ENCODE data around the gene GNGT2.

The GNGT2 gene

GRCh38 chr17:49210158-49211029 is at the start of gene GNGT2, which contains the start of gene ABI3:
Gene GNGT2 (minus strand): TSS chr17:49210574. CDS start chr17:49207422, 3,152 bp downstream.
Gene ABI3 (plus strand): TSS chr17:49210707. CDS start chr17:49210725, 18 bp downstream.
- DNase-seq: no peak

DNA sequence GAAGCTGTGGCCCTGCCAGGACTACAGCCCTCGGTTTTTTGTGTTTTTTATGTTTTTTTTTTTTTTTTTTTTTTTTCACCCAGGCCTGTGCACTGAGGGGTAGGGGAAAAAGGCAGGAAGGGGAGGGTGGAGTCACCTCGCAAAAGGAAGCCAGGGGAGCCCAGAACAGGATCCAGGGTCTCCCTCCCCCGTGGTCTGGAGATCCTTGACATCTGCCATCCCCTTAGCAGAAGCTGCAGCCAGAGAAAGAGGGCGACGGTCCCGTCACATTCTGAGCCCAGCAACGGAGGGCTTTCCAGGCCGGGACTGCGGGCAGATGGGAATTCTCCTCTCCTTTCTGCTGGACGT is 49.3 kb upstream of the GNGT2 start:
- no peak for DNase-seq

DNA sequence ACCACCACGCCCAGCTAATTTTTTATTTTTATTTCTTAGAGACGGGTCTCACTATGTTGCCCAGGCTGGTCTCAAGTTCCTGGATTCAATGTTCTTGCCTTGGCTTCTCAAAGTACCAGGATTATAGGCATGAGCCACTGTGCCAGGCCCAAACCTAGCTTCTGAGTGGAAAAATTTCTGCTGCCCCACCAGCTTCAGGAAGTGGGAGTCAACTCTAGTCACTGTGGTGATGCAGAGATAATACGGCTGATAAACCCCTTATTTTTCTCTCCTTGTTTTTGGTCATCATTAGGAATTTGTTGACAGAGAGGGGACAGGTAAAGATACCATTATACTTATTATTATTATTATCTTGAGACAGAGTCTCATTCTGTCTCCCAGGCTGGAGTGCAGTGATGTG is 48.0 kb upstream of the GNGT2 start:
- no peak for DNase-seq

DNA sequence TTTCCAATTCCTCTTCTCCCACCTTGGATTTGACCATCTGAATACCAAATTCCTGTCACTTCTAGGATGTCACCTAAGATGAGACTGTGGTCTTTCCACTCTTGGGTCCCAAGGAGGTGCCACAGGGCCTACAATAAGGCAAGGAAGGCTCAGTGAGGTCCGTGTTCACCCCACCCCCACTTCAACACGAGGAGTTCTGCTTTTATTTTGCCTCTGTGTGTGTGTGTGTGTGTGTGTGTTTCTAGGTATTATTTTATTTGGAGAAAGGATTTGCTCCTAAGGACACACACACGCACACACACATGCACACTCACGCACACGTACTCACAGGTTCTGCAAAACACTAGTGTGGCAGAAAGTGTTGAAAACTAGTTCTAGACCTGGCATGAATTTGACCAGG is 44.8 kb upstream of the GNGT2 start:
- no peak for DNase-seq

GRCh38 chr17:49254066-49254465 is 43.7 kb upstream of the GNGT2 start:
- DNase-seq: no peak

GRCh38 chr17:49252148-49252695 is 41.8 kb upstream of the GNGT2 start:
- no peak for DNase-seq

- no peak for DNase-seq
These were observed 39.6 kb upstream of the GNGT2 start for GRCh38 chr17:49249890-49250522.

GRCh38 chr17:49249292-49249794 is 39.0 kb upstream of the GNGT2 start:
- DNase-seq: no peak

- no peak for DNase-seq
These were observed 37.6 kb upstream of the GNGT2 start for GRCh38 chr17:49247944-49248343.

- no peak for DNase-seq
These were observed 34.5 kb upstream of the GNGT2 start for GRCh38 chr17:49244839-49245238.

- no peak for DNase-seq
These were observed 32.4 kb upstream of the GNGT2 start for GRCh38 chr17:49242813-49243212.

DNA sequence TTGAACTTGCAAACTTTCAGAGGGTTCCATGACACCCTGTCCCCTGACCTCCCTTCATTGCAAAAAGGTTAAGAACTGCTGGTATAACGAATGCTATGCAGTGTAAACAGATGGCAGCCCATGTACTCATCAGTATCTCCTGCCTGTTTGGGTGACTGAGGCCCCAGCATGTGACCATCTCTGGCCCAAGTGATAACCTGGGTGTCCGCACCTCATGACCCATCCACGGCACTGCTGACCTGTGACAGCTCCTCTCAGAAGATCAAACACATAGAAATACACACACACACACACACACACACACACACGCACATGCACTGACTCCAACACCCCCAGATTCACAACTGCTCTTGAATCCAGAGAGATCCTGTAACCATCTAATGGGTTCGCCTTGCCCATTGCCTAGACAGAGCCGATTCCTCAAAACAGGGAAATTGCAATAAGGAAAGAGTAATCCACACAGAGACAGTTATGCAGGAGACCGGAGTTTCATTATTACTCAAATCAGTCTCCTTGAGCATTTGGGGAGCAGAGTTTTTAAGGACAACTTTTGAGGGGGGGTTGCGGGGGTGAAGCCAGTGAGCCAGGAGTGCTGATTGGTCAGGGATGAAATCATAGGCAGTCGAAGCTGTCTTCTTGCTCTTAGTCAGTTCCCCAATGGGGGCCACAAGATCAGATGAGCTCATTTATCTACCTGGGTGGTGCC is 31.5 kb upstream of the GNGT2 start:
- no peak for DNase-seq

GRCh38 chr17:49241040-49241439 is 30.7 kb upstream of the GNGT2 start:
- DNase-seq: no peak

DNA sequence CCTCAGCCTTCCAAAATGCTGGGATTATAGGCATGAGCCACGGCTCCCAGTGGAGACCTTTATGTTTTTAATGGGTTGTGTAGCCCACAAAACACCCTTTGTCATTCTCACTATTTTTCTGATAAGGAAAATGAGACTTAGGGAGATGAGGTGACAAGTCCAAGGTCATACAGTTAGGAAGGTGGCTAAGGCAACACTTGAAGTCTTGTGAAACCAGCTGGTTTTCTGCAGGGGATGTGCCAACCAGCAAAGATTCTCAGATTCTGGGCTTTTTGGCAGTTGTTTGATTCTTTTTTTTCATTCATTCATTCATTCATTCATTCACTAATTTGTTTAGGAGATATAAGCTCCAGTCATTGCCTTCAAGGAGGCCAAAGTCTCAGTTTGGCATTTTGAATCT is 30.2 kb upstream of the GNGT2 start:
- DNase-seq: no peak

DNA sequence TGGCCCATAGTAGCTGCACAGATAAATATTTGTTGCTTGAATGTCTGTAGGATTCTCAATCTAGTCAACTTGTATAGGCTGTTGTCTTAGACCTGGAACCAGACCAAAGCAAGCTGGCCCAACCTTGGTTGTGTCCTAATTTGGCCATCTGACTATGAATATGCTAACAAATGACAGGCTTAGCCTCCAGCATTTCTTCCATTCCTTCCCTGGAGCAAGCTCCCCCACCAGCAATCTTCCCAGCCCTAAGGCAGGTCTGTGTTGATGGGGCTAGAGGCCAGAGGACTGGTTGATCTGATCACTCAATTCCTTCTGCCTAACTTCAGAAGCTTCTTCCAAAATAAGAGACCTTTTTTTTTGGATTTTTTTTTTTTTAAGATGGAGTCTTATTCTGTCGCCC is 29.6 kb upstream of the GNGT2 start:
- no peak for DNase-seq

- DNase-seq: no peak
These were observed 25.5 kb upstream of the GNGT2 start for GRCh38 chr17:49235896-49236295.

- DNase-seq: no peak
These were observed 24.2 kb upstream of the GNGT2 start for GRCh38 chr17:49234509-49235080.

DNA sequence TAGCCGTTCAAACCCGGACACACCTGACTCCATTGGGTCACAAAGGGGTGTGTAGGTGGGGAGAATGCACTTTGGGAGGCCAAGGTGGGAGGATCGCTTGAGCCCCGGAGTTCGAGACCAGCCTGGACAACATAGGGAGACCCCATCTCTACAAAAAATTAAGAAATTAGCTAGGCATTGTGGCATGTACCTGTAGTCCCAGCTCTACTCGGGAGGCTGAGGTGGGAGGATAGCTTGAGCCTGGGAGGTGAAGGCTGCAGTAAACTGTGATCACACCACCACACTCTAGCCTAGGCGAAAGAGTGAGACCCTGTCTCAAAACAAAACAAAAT is 21.2 kb upstream of the GNGT2 start:
- DNase-seq: no peak

GRCh38 chr17:49230636-49231562 is 20.5 kb upstream of the GNGT2 start, which contains the start of gene PHOSPHO1:
Gene PHOSPHO1 (minus strand): TSS chr17:49230787. CDS start chr17:49226691, 4,096 bp downstream.
- peak; percentile 69 for DNase-seq

DNA sequence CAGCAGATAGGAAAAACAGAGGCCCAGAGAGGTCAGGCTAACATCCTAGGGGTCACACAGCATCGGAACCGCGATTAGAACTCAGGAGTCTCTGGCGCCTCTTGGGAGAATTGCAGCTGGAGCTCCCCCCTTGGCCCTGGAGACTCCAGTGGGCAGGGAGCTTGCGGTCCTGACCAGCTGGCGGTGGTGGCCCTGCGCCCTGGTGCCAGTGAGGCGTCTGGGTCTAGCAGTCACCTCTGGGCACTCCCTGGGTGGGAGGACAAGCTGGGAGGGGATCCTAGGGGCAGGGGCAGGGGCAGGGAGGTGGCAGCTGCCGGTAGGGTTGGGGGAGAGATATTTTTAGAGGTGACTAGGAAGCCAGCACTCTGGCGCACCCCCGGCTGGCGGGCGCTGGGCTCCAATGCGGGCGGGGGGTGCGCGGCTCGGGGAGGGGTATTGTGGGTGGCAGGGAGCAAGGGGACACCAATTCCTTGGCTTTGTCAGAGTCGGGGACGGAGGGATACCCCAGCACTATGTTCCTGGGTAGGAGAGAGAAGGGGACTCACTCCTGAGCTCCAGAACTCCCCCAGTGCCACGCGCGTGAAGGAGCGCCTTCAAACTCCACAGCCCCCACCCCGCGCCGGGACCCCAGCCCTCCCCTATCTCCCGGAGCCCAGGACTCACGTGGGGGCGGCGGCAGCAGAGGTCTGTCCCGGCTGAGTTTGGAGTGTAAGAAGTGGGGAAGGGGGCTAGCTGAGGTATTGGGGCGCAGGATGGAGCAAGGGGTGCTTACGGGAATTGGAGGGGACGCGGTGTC is 19.6 kb upstream of the GNGT2 start:
- DNase-seq: no peak
